ENCODE data around the gene ADGB. TPM values are rescaled to one million over a fixed set of nuclear protein-coding genes. Genes with fewer than 3 reads are reported as not detected.

Gene ADGB
- polyA plus RNA-seq, 3 donors from 2014 or later, result not detected

- no peaks in the 10 kb centered on the region for H3K36me3 Mint-ChIP-seq
- no peaks in the 10 kb centered on the region for H3K27me3 Mint-ChIP-seq (ENCODE audit: low read depth in 3 of 3)
- no peak for DNase-seq
- no peak overlapping the region for H3K27ac Mint-ChIP-seq
- H3K4me3 Mint-ChIP-seq, result no peak overlapping the region
- no peaks in the 10 kb centered on the region for H3K4me1 Mint-ChIP-seq
- H3K9me3 Mint-ChIP-seq, result peaks cover 0 to 2% (median 0%) of the 10 kb centered on the region in 6 donors
Measured at GRCh38 chr6:146592451-146592850, 6.3 kb upstream of the ADGB start.

- Mint-ChIP-seq H3K9me3 (peaks cover 0 to 2% (median 0%) of the 10 kb centered on the region in 6 donors), H3K4me3 (no peak overlapping the region), H3K36me3 (no peaks in the 10 kb centered on the region), H3K27ac (no peak overlapping the region), H3K27me3 (ENCODE audit: low read depth in 3 of 3) (peaks cover 0 to 2% (median 0%) of the 10 kb centered on the region in 3 donors), H3K4me1 (peaks cover under 1 to 2% of the 10 kb centered on the region in 2 donors)
- no peak for DNase-seq
Measured at GRCh38 chr6:146593986-146594385, 4.8 kb upstream of the ADGB start.

GRCh38 chr6:146594495-146594894 lies 4.3 kb upstream of the ADGB start:
- Mint-ChIP-seq H3K4me3 (no peak overlapping the region), H3K9me3 (peaks cover 0 to 4% (median 0%) of the 10 kb centered on the region in 6 donors), H3K4me1 (peaks cover 3 to 6% of the 10 kb centered on the region in 2 donors)

GRCh38 chr6:146595972-146596731 lies 2.6 kb upstream of the ADGB start:
- Mint-ChIP-seq H3K4me1 (peaks cover 3 to 6% of the 10 kb centered on the region in 2 donors), H3K9me3 (peaks cover 0 to 6% (median 4%) of the 10 kb centered on the region in 6 donors), H3K36me3 (no peaks in the 10 kb centered on the region), H3K27ac (no peak overlapping the region), H3K27me3 (ENCODE audit: low read depth in 3 of 3) (peaks cover 0 to 2% (median 0%) of the 10 kb centered on the region in 3 donors), H3K4me3 (no peak overlapping the region)
- no peak for DNase-seq

More at GRCh38 chr6:146594495-146594894, 4.3 kb upstream of the ADGB start:
- Mint-ChIP-seq H3K36me3 (no peaks in the 10 kb centered on the region), H3K27ac (no peak overlapping the region), H3K27me3 (ENCODE audit: low read depth in 3 of 3) (peaks cover 0 to 2% (median 0%) of the 10 kb centered on the region in 3 donors)
- DNase-seq, result no peak

- H3K4me1 Mint-ChIP-seq, result peaks cover 3 to 6% of the 10 kb centered on the region in 2 donors
- peaks cover 0 to 4% (median 2%) of the 10 kb centered on the region in 3 donors for H3K27me3 Mint-ChIP-seq (ENCODE audit: low read depth in 3 of 3)
- no peaks in the 10 kb centered on the region for H3K36me3 Mint-ChIP-seq
- no peak for DNase-seq
- peaks cover 0 to 13% (median 3%) of the 10 kb centered on the region in 6 donors for H3K9me3 Mint-ChIP-seq
- H3K27ac Mint-ChIP-seq, result no peak overlapping the region
- no peak overlapping the region for H3K4me3 Mint-ChIP-seq
Measured at GRCh38 chr6:146601352-146601751, 2.6 kb downstream of the ADGB start.

GRCh38 chr6:146602526-146602925 lies 3.8 kb downstream of the ADGB start:
- H3K4me3 Mint-ChIP-seq, result no peak overlapping the region
- no peaks in the 10 kb centered on the region for H3K36me3 Mint-ChIP-seq
- peaks cover 0 to 4% (median 2%) of the 10 kb centered on the region in 3 donors for H3K27me3 Mint-ChIP-seq (ENCODE audit: low read depth in 3 of 3)
- peaks cover 3 to 6% of the 10 kb centered on the region in 2 donors for H3K4me1 Mint-ChIP-seq
- H3K9me3 Mint-ChIP-seq, result peaks cover 0 to 14% (median 3%) of the 10 kb centered on the region in 6 donors
- DNase-seq, result no peak
- H3K27ac Mint-ChIP-seq, result no peak overlapping the region

- peaks cover 0 to 2% (median 0%) of the 10 kb centered on the region in 3 donors for H3K27me3 Mint-ChIP-seq (ENCODE audit: low read depth in 3 of 3)
- H3K4me1 Mint-ChIP-seq, result no peaks in the 10 kb centered on the region
- H3K27ac Mint-ChIP-seq, result no peak overlapping the region
- no peaks in the 10 kb centered on the region for H3K36me3 Mint-ChIP-seq
- no peak overlapping the region for H3K4me3 Mint-ChIP-seq
- no peak for DNase-seq
- H3K9me3 Mint-ChIP-seq, result peaks cover 1 to 12% (median 6%) of the 10 kb centered on the region in 6 donors
Measured at GRCh38 chr6:146613947-146614346, 15.2 kb downstream of the ADGB start.

GRCh38 chr6:146620655-146621054 lies 21.9 kb downstream of the ADGB start:
- Mint-ChIP-seq H3K36me3 (no peaks in the 10 kb centered on the region), H3K27me3 (ENCODE audit: low read depth in 3 of 3) (peaks cover 0 to 3% (median 0%) of the 10 kb centered on the region in 3 donors), H3K4me1 (no peaks in the 10 kb centered on the region), H3K27ac (no peak overlapping the region), H3K9me3 (peaks cover 5 to 20% (median 9%) of the 10 kb centered on the region in 6 donors), H3K4me3 (no peak overlapping the region)
- DNase-seq, result no peak

GRCh38 chr6:146628350-146628749 lies 29.6 kb downstream of the ADGB start:
- no peak for DNase-seq
- Mint-ChIP-seq H3K4me1 (no peaks in the 10 kb centered on the region), H3K4me3 (no peak overlapping the region), H3K27me3 (ENCODE audit: low read depth in 3 of 3) (no peaks in the 10 kb centered on the region), H3K27ac (no peak overlapping the region), H3K9me3 (peaks cover 6 to 13% (median 10%) of the 10 kb centered on the region in 6 donors), H3K36me3 (no peaks in the 10 kb centered on the region)

- no peak for DNase-seq
- Mint-ChIP-seq H3K36me3 (no peaks in the 10 kb centered on the region), H3K4me3 (no peak overlapping the region), H3K9me3 (peaks cover 2 to 12% (median 8%) of the 10 kb centered on the region in 6 donors), H3K27me3 (ENCODE audit: low read depth in 3 of 3) (peaks cover 0 to 2% (median 0%) of the 10 kb centered on the region in 3 donors), H3K4me1 (no peaks in the 10 kb centered on the region), H3K27ac (no peak overlapping the region)
Measured at GRCh38 chr6:146634022-146634421, 35.2 kb downstream of the ADGB start.

- DNase-seq, result no peak
- H3K9me3 Mint-ChIP-seq, result peaks cover 2 to 13% (median 8%) of the 10 kb centered on the region in 6 donors
- no peak overlapping the region for H3K27ac Mint-ChIP-seq
- H3K4me3 Mint-ChIP-seq, result no peak overlapping the region
- H3K27me3 Mint-ChIP-seq (ENCODE audit: low read depth in 3 of 3), result peaks cover 0 to 2% (median 2%) of the 10 kb centered on the region in 3 donors
- H3K4me1 Mint-ChIP-seq, result no peaks in the 10 kb centered on the region
- no peaks in the 10 kb centered on the region for H3K36me3 Mint-ChIP-seq
Measured at GRCh38 chr6:146635165-146635564, 36.4 kb downstream of the ADGB start.

GRCh38 chr6:146636481-146636880 lies 37.7 kb downstream of the ADGB start:
- no peak overlapping the region for H3K4me3 Mint-ChIP-seq
- no peak for DNase-seq
- no peaks in the 10 kb centered on the region for H3K36me3 Mint-ChIP-seq
- H3K9me3 Mint-ChIP-seq, result peaks cover 5 to 22% (median 8%) of the 10 kb centered on the region in 6 donors
- H3K4me1 Mint-ChIP-seq, result no peaks in the 10 kb centered on the region
- peaks cover 0 to 2% (median 2%) of the 10 kb centered on the region in 3 donors for H3K27me3 Mint-ChIP-seq (ENCODE audit: low read depth in 3 of 3)
- no peak overlapping the region for H3K27ac Mint-ChIP-seq

- Mint-ChIP-seq H3K4me1 (no peaks in the 10 kb centered on the region), H3K27me3 (ENCODE audit: low read depth in 3 of 3) (peaks cover under 1 to 2% (median 2%) of the 10 kb centered on the region in 3 donors), H3K9me3 (peaks cover 0 to 19% (median 6%) of the 10 kb centered on the region in 6 donors), H3K4me3 (no peak overlapping the region), H3K27ac (no peak overlapping the region), H3K36me3 (no peaks in the 10 kb centered on the region)
- DNase-seq, result no peak
Measured at GRCh38 chr6:146642921-146643320, 44.1 kb downstream of the ADGB start.

GRCh38 chr6:146650799-146651481 lies 52.2 kb downstream of the ADGB start:
- Mint-ChIP-seq H3K4me1 (no peaks in the 10 kb centered on the region), H3K4me3 (no peak overlapping the region), H3K9me3 (peaks cover 0 to 4% (median 0%) of the 10 kb centered on the region in 6 donors), H3K27me3 (ENCODE audit: low read depth in 3 of 3) (no peaks in the 10 kb centered on the region), H3K36me3 (no peaks in the 10 kb centered on the region), H3K27ac (no peak overlapping the region)
- DNase-seq, result no peak
